ENCODE measurements around the gene SLC6A19.
A peak's percentile ranks its signal among the peaks of the same experiment; 100 is the strongest.

SLC6A19 gene

GRCh38 chr5:1181451-1182359 is 19.7 kb upstream of the SLC6A19 start:
- H3K9me3 ChIP-seq, result no peaks in the 10 kb centered on the region
- H3K36me3 ChIP-seq, result no peaks in the 10 kb centered on the region
- no peak overlapping the region for H3K4me3 ChIP-seq (ENCODE audit: low read depth, low read length)
- H3K27me3 ChIP-seq, result no peaks in the 10 kb centered on the region
- peak; percentile 6 for DNase-seq
- peaks cover 10% of the 10 kb centered on the region for H3K4me1 ChIP-seq
- no peak for TF ChIP-seq CTCF (IDR thresholded peaks at IDR 0.05; ENCODE audit: low read depth, low read length)

- Histone ChIP-seq H3K9me3 (no peaks in the 10 kb centered on the region), H3K4me1 (peaks cover 10% of the 10 kb centered on the region), H3K36me3 (no peaks in the 10 kb centered on the region), H3K4me3 (ENCODE audit: low read depth, low read length) (no peak overlapping the region), H3K27me3 (no peaks in the 10 kb centered on the region)
- TF ChIP-seq CTCF (IDR thresholded peaks at IDR 0.05; ENCODE audit: low read depth, low read length), result no peak
- no peak for DNase-seq
These were observed 19.1 kb upstream of the SLC6A19 start for GRCh38 chr5:1182360-1182632.

- no peaks in the 10 kb centered on the region for H3K27me3 ChIP-seq
- H3K36me3 ChIP-seq, result no peaks in the 10 kb centered on the region
- DNase-seq, result peak; percentile 13
- no peak for TF ChIP-seq CTCF (IDR thresholded peaks at IDR 0.05; ENCODE audit: low read depth, low read length)
- no peak overlapping the region for H3K4me3 ChIP-seq (ENCODE audit: low read depth, low read length)
- peaks cover 10% of the 10 kb centered on the region for H3K4me1 ChIP-seq
- no peaks in the 10 kb centered on the region for H3K9me3 ChIP-seq
These were observed 18.6 kb upstream of the SLC6A19 start for GRCh38 chr5:1182633-1183423.

- no peak overlapping the region for H3K4me3 ChIP-seq (ENCODE audit: low read depth, low read length)
- H3K27me3 ChIP-seq, result no peaks in the 10 kb centered on the region
- peaks cover 10% of the 10 kb centered on the region for H3K4me1 ChIP-seq
- no peak for DNase-seq
- no peaks in the 10 kb centered on the region for H3K9me3 ChIP-seq
- TF ChIP-seq CTCF (IDR thresholded peaks at IDR 0.05; ENCODE audit: low read depth, low read length), result no peak
- H3K36me3 ChIP-seq, result no peaks in the 10 kb centered on the region
These were observed 17.8 kb upstream of the SLC6A19 start for GRCh38 chr5:1183424-1184162.

- H3K4me1 ChIP-seq, result peaks cover 10% of the 10 kb centered on the region
- no peaks in the 10 kb centered on the region for H3K27me3 ChIP-seq
- no peak for TF ChIP-seq CTCF (IDR thresholded peaks at IDR 0.05; ENCODE audit: low read depth, low read length)
- H3K36me3 ChIP-seq, result no peaks in the 10 kb centered on the region
- H3K4me3 ChIP-seq (ENCODE audit: low read depth, low read length), result no peak overlapping the region
- no peaks in the 10 kb centered on the region for H3K9me3 ChIP-seq
- DNase-seq, result peak; percentile 7
These were observed 17.3 kb upstream of the SLC6A19 start for GRCh38 chr5:1184163-1184470.
